Right hindlimb (tissue), 1 donor: ENCODE data around the gene SPATA45.

Experiments used
- DNase-seq: peaks from one replicate; pipeline ENCODE4 v3.0.0-alpha.2; 2018

The SPATA45 gene

GRCh38 chr1:212827831-212828278, 19.6 kb downstream of the SPATA45 start:
- no peak for DNase-seq

GRCh38 chr1:212827171-212827776, 20.2 kb downstream of the SPATA45 start:
- no peak for DNase-seq

GRCh38 chr1:212825798-212826452, 21.5 kb downstream of the SPATA45 start:
- no peak for DNase-seq

GRCh38 chr1:212824201-212824600, 23.2 kb downstream of the SPATA45 start:
- DNase-seq = no peak

GRCh38 chr1:212822956-212823355, 24.5 kb downstream of the SPATA45 start:
- DNase-seq = no peak

GRCh38 chr1:212820969-212821368, 26.5 kb downstream of the SPATA45 start:
- DNase-seq = no peak

GRCh38 chr1:212819726-212820125, 27.7 kb downstream of the SPATA45 start:
- no peak for DNase-seq

- no peak for DNase-seq
Observed at GRCh38 chr1:212816567-212817278, 30.7 kb downstream of the SPATA45 start.

GRCh38 chr1:212814537-212815334, 32.7 kb downstream of the SPATA45 start:
- DNase-seq = no peak

GRCh38 chr1:212805767-212806166, 41.7 kb downstream of the SPATA45 start:
- DNase-seq = no peak

GRCh38 chr1:212797681-212798080, 49.8 kb downstream of the SPATA45 start:
- DNase-seq = no peak

GRCh38 chr1:212794561-212795014, 52.9 kb downstream of the SPATA45 start:
- DNase-seq = no peak

- no peak for DNase-seq
Observed at GRCh38 chr1:212792396-212792908, 55.0 kb downstream of the SPATA45 start.

GRCh38 chr1:212791676-212792395, 55.6 kb downstream of the SPATA45 start, which contains the start of the genes NSL1 and TATDN3:
Gene NSL1, minus strand, starts transcription at chr1:212791777. Its CDS starts 14 bp downstream, at chr1:212791763.
Gene TATDN3, plus strand, starts transcription at chr1:212791894. Its CDS starts 28 bp downstream, at chr1:212791922.
- peak; percentile 95 for DNase-seq

GRCh38 chr1:212791261-212791675, 56.2 kb downstream of the SPATA45 start:
- no peak for DNase-seq

- DNase-seq = no peak
Observed at GRCh38 chr1:212785871-212786270, 61.6 kb downstream of the SPATA45 start.

- DNase-seq = no peak
Observed at GRCh38 chr1:212783976-212784375, 63.5 kb downstream of the SPATA45 start.

GRCh38 chr1:212782422-212783154, 64.9 kb downstream of the SPATA45 start:
- no peak for DNase-seq

- no peak for DNase-seq
Observed at GRCh38 chr1:212781225-212781624, 66.2 kb downstream of the SPATA45 start.

- DNase-seq = no peak
Observed at GRCh38 chr1:212780759-212781158, 66.7 kb downstream of the SPATA45 start.
